ENCODE results near the gene IGFL2. TPM values are rescaled to one million over a fixed set of nuclear protein-coding genes. Genes with fewer than 3 reads are reported as not detected.
"Not testable (repeated sequence)": the region's sequence is repeated elsewhere in the genome, so short reads cannot be mapped to it uniquely, and the experiment has no call there.

Gene IGFL2
- total RNA-seq, 6 experiments from 2014 or later = not detected

GRCh38 chr19:46155237-46155636, 7.2 kb downstream of the IGFL2 start:
- no peak for DNase-seq
- Histone ChIP-seq H3K36me3 (no peaks in the 10 kb centered on the region), H3K4me3 (no peak overlapping the region), H3K27ac (no peak overlapping the region), H3K9me3 (no peaks in the 10 kb centered on the region), H3K27me3 (no peaks in the 10 kb centered on the region), H3K4me1 (no peaks in the 10 kb centered on the region)
- no peak for ATAC-seq
- intact Hi-C loops (cut with DNase I) = no loop called here
- WGBS (ENCODE audit: insufficient coverage, low coverage, low lambda C conversion rate, missing lambda C conversion rate) = 79% methylated on average over 3 of the region's 3 CpGs
- TF ChIP-seq POLR2A (IDR thresholded peaks at IDR 0.05) = no peak
- no peak for TF ChIP-seq CTCF (IDR thresholded peaks at IDR 0.05)

- no peaks in the 10 kb centered on the region for H3K27me3 ChIP-seq
- H3K4me3 ChIP-seq = no peak overlapping the region
- H3K4me1 ChIP-seq = no peaks in the 10 kb centered on the region
- H3K36me3 ChIP-seq = no peaks in the 10 kb centered on the region
- intact Hi-C loops (cut with DNase I) = no loop called here
- H3K9me3 ChIP-seq = no peaks in the 10 kb centered on the region
- H3K27ac ChIP-seq = no peak overlapping the region
- ATAC-seq (no peak), DNase-seq (no peak)
- 32% methylated on average over 4 of the region's 4 CpGs for WGBS (ENCODE audit: insufficient coverage, low coverage, low lambda C conversion rate, missing lambda C conversion rate)
- no peak for TF ChIP-seq CTCF (IDR thresholded peaks at IDR 0.05)
These were observed 11.6 kb downstream of the IGFL2 start for GRCh38 chr19:46159418-46160232.

- H3K4me1 ChIP-seq = no peaks in the 10 kb centered on the region
- intact Hi-C loops (cut with DNase I) = no loop called here
- no peaks in the 10 kb centered on the region for H3K27me3 ChIP-seq
- TF ChIP-seq POLR2A (IDR thresholded peaks at IDR 0.05) (no peak), CTCF (IDR thresholded peaks at IDR 0.05) (no peak)
- no peak overlapping the region for H3K4me3 ChIP-seq
- no peak for DNase-seq
- ATAC-seq = no peak
- 80% methylated on average over 3 of the region's 7 CpGs for WGBS (ENCODE audit: insufficient coverage, low coverage, low lambda C conversion rate, missing lambda C conversion rate)
- H3K27ac ChIP-seq = no peak overlapping the region
- no peaks in the 10 kb centered on the region for H3K9me3 ChIP-seq
- no peaks in the 10 kb centered on the region for H3K36me3 ChIP-seq
These were observed 12.3 kb downstream of the IGFL2 start for GRCh38 chr19:46160233-46160775.

- H3K4me3 ChIP-seq, H3K9me3 ChIP-seq: not testable (repeated sequence)
These were observed 13.7 kb downstream of the IGFL2 start for GRCh38 chr19:46161642-46162257.

GRCh38 chr19:46162731-46163130, 14.7 kb downstream of the IGFL2 start:
- 56% methylated on average over 3 of the region's 3 CpGs for WGBS (ENCODE audit: insufficient coverage, low coverage, low lambda C conversion rate, missing lambda C conversion rate)
- intact Hi-C loops (cut with DNase I) = no loop called here
- Histone ChIP-seq H3K4me3 (no peak overlapping the region), H3K9me3 (no peaks in the 10 kb centered on the region), H3K4me1 (no peaks in the 10 kb centered on the region), H3K36me3 (no peaks in the 10 kb centered on the region), H3K27ac (no peak overlapping the region), H3K27me3 (no peaks in the 10 kb centered on the region)
- DNase-seq (no peak), ATAC-seq (no peak)
- TF ChIP-seq CTCF (IDR thresholded peaks at IDR 0.05) (no peak), POLR2A (IDR thresholded peaks at IDR 0.05) (no peak)

More at GRCh38 chr19:46161642-46162257, 13.7 kb downstream of the IGFL2 start:
- DNase-seq; H3K36me3 ChIP-seq; H3K27ac ChIP-seq; intact Hi-C loops (cut with DNase I); H3K4me1 ChIP-seq; ATAC-seq; H3K27me3 ChIP-seq: not testable (repeated sequence)
- 46% methylated on average over 2 of the region's 2 CpGs for WGBS (ENCODE audit: insufficient coverage, low coverage, low lambda C conversion rate, missing lambda C conversion rate)
